Measurements from ENCODE around the gene HDDC2. TPM values are rescaled to one million over a fixed set of nuclear protein-coding genes. Genes with fewer than 3 reads are reported as not detected.

Gene HDDC2
- total RNA-seq, 3 donors from 2014 or later (not counting 1 experiment from before 2014, with no cell fraction given): 53.5 to 87.5 (median 57.3) TPM

DNA sequence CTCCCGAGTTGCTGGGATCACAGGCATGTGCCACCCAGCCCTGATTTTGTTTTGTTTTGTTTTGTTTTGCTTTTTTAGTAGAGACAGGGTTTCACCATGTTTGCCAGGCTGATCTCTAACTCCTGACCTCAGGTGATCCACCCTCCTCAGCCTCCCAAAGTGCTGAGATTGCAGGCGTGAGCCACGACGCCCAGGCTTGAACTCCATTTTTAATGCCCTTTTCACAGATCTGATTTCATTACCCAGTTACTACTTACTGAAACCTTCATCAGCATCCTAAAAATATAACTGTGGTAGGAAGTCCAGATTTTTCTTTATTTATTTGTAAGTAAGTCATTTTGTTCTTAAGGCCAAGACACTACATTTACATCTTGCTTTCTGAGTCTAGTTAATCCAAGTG, 64.0 kb downstream of the HDDC2 start:
- H3K4me1 ChIP-seq (ENCODE audit: control insufficient read depth, insufficient read depth, low read length): no peaks in the 10 kb centered on the region
- Mint-ChIP-seq H3K4me1 (peaks cover 0 to 4% of the 10 kb centered on the region in 2 donors), H3K36me3 (peaks cover 29% of the 10 kb centered on the region), H3K27ac (no peak overlapping the region), H3K4me3 (no peak overlapping the region), H3K27me3 (ENCODE audit: low read depth in 2 of 2) (peaks cover 0 to 17% of the 10 kb centered on the region in 2 donors), H3K9me3 (peaks cover 11 to 14% of the 10 kb centered on the region in 2 donors)
- H3K36me3 ChIP-seq (ENCODE audit: control insufficient read depth, insufficient read depth, low read length): no peaks in the 10 kb centered on the region
- intact Hi-C loops (cut with micrococcal nuclease): no loop called here
- DNase-seq (no peak), ATAC-seq (no peak)
- WGBS (ENCODE audit: insufficient coverage): 97% methylated on average over 4 of the region's 4 CpGs
- H3K27me3 ChIP-seq (ENCODE audit: control insufficient read depth, insufficient read depth, low read length): no peaks in the 10 kb centered on the region
- H3K9me3 ChIP-seq (ENCODE audit: control insufficient read depth, insufficient read depth, low read length): no peaks in the 10 kb centered on the region
- H3K4me3 ChIP-seq (ENCODE audit: low read length): no peak overlapping the region
- TF ChIP-seq, protein P1, sequence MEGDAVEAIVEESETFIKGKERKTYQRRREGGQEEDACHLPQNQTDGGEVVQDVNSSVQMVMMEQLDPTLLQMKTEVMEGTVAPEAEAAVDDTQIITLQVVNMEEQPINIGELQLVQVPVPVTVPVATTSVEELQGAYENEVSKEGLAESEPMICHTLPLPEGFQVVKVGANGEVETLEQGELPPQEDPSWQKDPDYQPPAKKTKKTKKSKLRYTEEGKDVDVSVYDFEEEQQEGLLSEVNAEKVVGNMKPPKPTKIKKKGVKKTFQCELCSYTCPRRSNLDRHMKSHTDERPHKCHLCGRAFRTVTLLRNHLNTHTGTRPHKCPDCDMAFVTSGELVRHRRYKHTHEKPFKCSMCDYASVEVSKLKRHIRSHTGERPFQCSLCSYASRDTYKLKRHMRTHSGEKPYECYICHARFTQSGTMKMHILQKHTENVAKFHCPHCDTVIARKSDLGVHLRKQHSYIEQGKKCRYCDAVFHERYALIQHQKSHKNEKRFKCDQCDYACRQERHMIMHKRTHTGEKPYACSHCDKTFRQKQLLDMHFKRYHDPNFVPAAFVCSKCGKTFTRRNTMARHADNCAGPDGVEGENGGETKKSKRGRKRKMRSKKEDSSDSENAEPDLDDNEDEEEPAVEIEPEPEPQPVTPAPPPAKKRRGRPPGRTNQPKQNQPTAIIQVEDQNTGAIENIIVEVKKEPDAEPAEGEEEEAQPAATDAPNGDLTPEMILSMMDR (IDR thresholded peaks at IDR 0.05): no peak
- no peak overlapping the region for H3K27ac ChIP-seq (ENCODE audit: low read length)

DNA sequence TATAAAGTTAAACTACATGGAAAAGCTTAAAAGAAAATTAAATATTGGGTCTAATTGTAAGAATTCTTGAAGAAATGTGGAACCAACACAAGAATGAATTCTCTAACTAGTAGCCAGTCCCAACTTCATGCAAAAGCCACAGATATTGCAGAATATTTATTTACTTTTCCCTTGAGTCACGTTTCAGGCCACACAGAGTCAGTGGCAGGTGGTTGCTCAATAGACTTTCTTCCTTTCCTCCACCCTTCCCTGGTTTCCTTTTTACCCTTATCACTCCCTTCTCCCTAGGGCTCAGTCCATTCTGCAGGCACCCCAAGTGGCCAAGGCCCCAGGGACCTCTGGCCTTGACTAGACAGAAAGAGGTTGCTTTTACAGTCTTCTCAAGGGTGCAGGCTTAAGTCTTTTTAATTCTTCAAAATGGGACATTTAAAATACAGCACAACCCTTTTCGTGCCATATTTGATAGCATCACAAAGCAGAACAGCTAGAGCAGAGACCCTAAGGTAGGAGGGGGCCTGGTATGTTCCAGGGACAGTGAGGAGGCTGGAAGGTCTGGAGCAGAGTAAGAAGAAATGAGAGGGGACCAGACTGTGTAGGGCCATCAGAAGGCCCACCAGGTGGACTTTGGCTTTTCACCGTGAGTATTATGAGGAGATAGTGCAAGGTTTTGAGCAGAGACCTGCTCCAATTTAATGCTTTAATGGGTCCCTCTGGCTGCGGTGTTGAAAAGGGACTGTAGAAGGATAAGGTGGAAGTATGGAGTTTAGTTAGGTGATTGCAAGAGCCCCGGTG, 65.0 kb downstream of the HDDC2 start:
- Histone ChIP-seq H3K27me3 (ENCODE audit: control insufficient read depth, insufficient read depth, low read length) (no peaks in the 10 kb centered on the region), H3K27ac (ENCODE audit: low read length) (no peak overlapping the region), H3K4me1 (ENCODE audit: control insufficient read depth, insufficient read depth, low read length) (no peaks in the 10 kb centered on the region), H3K9me3 (ENCODE audit: control insufficient read depth, insufficient read depth, low read length) (no peaks in the 10 kb centered on the region), H3K36me3 (ENCODE audit: control insufficient read depth, insufficient read depth, low read length) (no peaks in the 10 kb centered on the region), H3K4me3 (ENCODE audit: low read length) (no peak overlapping the region)
- DNase-seq (no peak), ATAC-seq (no peak)
- Mint-ChIP-seq H3K4me3 (no peak overlapping the region), H3K4me1 (peaks cover 0 to 4% of the 10 kb centered on the region in 2 donors), H3K27ac (no peak overlapping the region), H3K27me3 (ENCODE audit: low read depth in 2 of 2) (peaks cover 0 to 17% of the 10 kb centered on the region in 2 donors), H3K9me3 (peaks cover 10 to 13% of the 10 kb centered on the region in 2 donors), H3K36me3 (peaks cover 21% of the 10 kb centered on the region)
- WGBS (ENCODE audit: insufficient coverage): 88% methylated on average over 5 of the region's 5 CpGs
- intact Hi-C loops (cut with micrococcal nuclease): no loop called here
- TF ChIP-seq, protein P1 (IDR thresholded peaks at IDR 0.05): no peak

DNA sequence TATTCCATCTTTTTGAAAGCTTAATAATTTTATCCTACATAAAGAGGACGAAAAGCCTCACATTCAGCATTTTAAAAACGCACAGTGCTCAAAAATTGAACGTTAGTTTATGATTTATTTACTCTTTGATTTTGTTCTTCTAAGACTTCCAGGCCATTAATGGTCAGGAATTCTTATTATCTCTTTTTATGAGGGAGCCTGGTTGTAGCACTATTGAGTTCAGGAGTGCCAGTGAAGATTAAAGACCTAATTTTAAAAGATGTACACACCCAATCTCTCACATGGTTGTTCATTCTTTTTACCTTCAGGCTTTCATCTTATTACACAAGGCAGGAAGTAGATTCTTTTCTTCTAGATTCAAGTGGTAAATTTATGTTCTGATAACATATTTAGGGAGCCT, 68.6 kb downstream of the HDDC2 start:
- no peaks in the 10 kb centered on the region for H3K36me3 ChIP-seq (ENCODE audit: control insufficient read depth, insufficient read depth, low read length)
- H3K27ac ChIP-seq (ENCODE audit: low read length): no peak overlapping the region
- ATAC-seq (no peak), DNase-seq (no peak)
- no peaks in the 10 kb centered on the region for H3K27me3 ChIP-seq (ENCODE audit: control insufficient read depth, insufficient read depth, low read length)
- H3K4me1 ChIP-seq (ENCODE audit: control insufficient read depth, insufficient read depth, low read length): no peaks in the 10 kb centered on the region
- H3K9me3 ChIP-seq (ENCODE audit: control insufficient read depth, insufficient read depth, low read length): no peaks in the 10 kb centered on the region
- no peak overlapping the region for H3K27ac Mint-ChIP-seq
- TF ChIP-seq, protein P1 (IDR thresholded peaks at IDR 0.05): no peak
- no peak overlapping the region for H3K4me3 Mint-ChIP-seq
- no peak overlapping the region for H3K4me3 ChIP-seq (ENCODE audit: low read length)
- peaks cover 0 to 4% of the 10 kb centered on the region in 2 donors for H3K4me1 Mint-ChIP-seq
- no peaks in the 10 kb centered on the region for H3K27me3 Mint-ChIP-seq (ENCODE audit: low read depth in 2 of 2)
- intact Hi-C loops (cut with micrococcal nuclease): no loop called here
- no peaks in the 10 kb centered on the region for H3K36me3 Mint-ChIP-seq
- no peaks in the 10 kb centered on the region for H3K9me3 Mint-ChIP-seq
- WGBS (ENCODE audit: insufficient coverage): 100% methylated on average over 2 of the region's 3 CpGs
